SK-N-SH treated with all-trans-retinoic acid at 6 μM for 48 hours (cell line): ENCODE results near the gene RSAD1.

Experiments used
- ATAC-seq: fragments of 200-7000 bp; cut with Tn5 transposase; 3 replicates; pipeline ENCODE4 v1.9.1; 2020; ENCODE audit warnings: mild to moderate bottlenecking, moderate library complexity
- ARNTL ChIP-seq: fragments of 450-650 bp; formaldehyde crosslinking; IDR thresholded peaks from 2 replicates; pipeline ENCODE4 v1.5.0; 2020; ENCODE audit warnings: low read depth, mild to moderate bottlenecking, moderate library complexity, borderline replicate concordance
- CSDC2 ChIP-seq: fragments of 250-450 bp; sonication (Bioruptor Pico); IDR thresholded peaks from 2 replicates; pipeline ENCODE4 v1.5.0; 2020; ENCODE audit warnings: mild to moderate bottlenecking, moderate library complexity
- CSRNP3 ChIP-seq: fragments of 250-450 bp; sonication (Bioruptor Pico); IDR thresholded peaks from 2 replicates; pipeline ENCODE4 v1.5.1; 2021; ENCODE audit warnings: mild to moderate bottlenecking, moderate library complexity
- ESRRG ChIP-seq: fragments of 250-450 bp; sonication (Bioruptor Pico); IDR thresholded peaks from 2 replicates; pipeline ENCODE4 v1.6.1; 2021; ENCODE audit warnings: mild to moderate bottlenecking
- GLIS3 ChIP-seq: fragments of 250-450 bp; sonication (Bioruptor Pico); IDR thresholded peaks from 2 replicates; pipeline ENCODE4 v1.5.0; 2020; ENCODE audit warnings: mild to moderate bottlenecking, moderate library complexity
- ISL1 ChIP-seq: fragments of 250-450 bp; sonication (Bioruptor Pico); IDR thresholded peaks from 2 replicates; pipeline ENCODE4 v2.1.2; 2022; ENCODE audit warnings: mild to moderate bottlenecking, moderate library complexity
- OSR1 ChIP-seq: fragments of 250-450 bp; sonication (Bioruptor Pico); IDR thresholded peaks from 2 replicates; pipeline ENCODE4 v1.8.0; 2022; ENCODE audit warnings: moderate library complexity, mild to moderate bottlenecking, inconsistent platforms
- PATZ1 ChIP-seq: fragments of 250-450 bp; sonication (Bioruptor Pico); IDR thresholded peaks from 2 replicates; pipeline ENCODE4 v1.8.0; 2020; ENCODE audit warnings: mild to moderate bottlenecking, moderate library complexity, borderline replicate concordance
- PPARA ChIP-seq: fragments of 250-450 bp; sonication (Bioruptor Pico); IDR thresholded peaks from 2 replicates; pipeline ENCODE4 v1.5.0; 2020; ENCODE audit warnings: mild to moderate bottlenecking, borderline replicate concordance
- RARB ChIP-seq: fragments of 250-450 bp; sonication (Bioruptor Pico); IDR thresholded peaks from 2 replicates; pipeline ENCODE4 v1.8.0; 2021; ENCODE audit warnings: mild to moderate bottlenecking, moderate library complexity
- SNAI2 ChIP-seq: fragments of 250-450 bp; sonication (Bioruptor Pico); IDR thresholded peaks from 2 replicates; pipeline ENCODE4 v1.5.0; 2020; ENCODE audit warnings: mild to moderate bottlenecking, moderate library complexity
- TCF4 ChIP-seq: fragments of 250-450 bp; sonication (Bioruptor Pico); IDR thresholded peaks from 2 replicates; pipeline ENCODE4 v1.8.0; 2021; ENCODE audit warnings: mild to moderate bottlenecking, moderate library complexity, borderline replicate concordance
- TSHZ2 ChIP-seq: fragments of 250-450 bp; sonication (Bioruptor Pico); IDR thresholded peaks from 2 replicates; pipeline ENCODE4 v1.5.0; 2020; ENCODE audit warnings: mild to moderate bottlenecking, moderate library complexity
- ZFP30 ChIP-seq: fragments of 450-650 bp; formaldehyde crosslinking; IDR thresholded peaks from 2 replicates; pipeline ENCODE4 v1.5.0; 2022; ENCODE audit warnings: mild to moderate bottlenecking, moderate library complexity
- ZNF70 ChIP-seq: fragments of 450-650 bp; formaldehyde crosslinking; IDR thresholded peaks from 2 replicates; pipeline ENCODE4 v1.5.0; 2020; ENCODE audit warnings: mild to moderate bottlenecking, moderate library complexity

The RSAD1 gene

GRCh38 chr17:50458701-50459676 is 19.7 kb upstream of the RSAD1 start:
- ATAC-seq, result no peak
- TF ChIP-seq OSR1 (CRISPR knock-in tag) (no peak), GLIS3 (CRISPR knock-in tag) (no peak), RARB (CRISPR knock-in tag) (no peak), TSHZ2 (CRISPR knock-in tag) (no peak), ZFP30 (CRISPR knock-in tag) (no peak), SNAI2 (CRISPR knock-in tag) (no peak), ARNTL (CRISPR knock-in tag) (no peak), CSDC2 (no peak), CSRNP3 (CRISPR knock-in tag) (no peak), ISL1 (no peak), TCF4 (no peak)

GRCh38 chr17:50459756-50460155 is 18.9 kb upstream of the RSAD1 start:
- no peak for TF ChIP-seq ZNF70 (CRISPR knock-in tag)
- TF ChIP-seq ZFP30 (CRISPR knock-in tag), result no peak
- TF ChIP-seq OSR1 (CRISPR knock-in tag), result no peak
- no peak for TF ChIP-seq CSRNP3 (CRISPR knock-in tag)
- no peak for TF ChIP-seq ESRRG
- no peak for TF ChIP-seq CSDC2
- TF ChIP-seq PATZ1 (CRISPR knock-in tag), result no peak
- TF ChIP-seq PPARA (CRISPR knock-in tag), result no peak
- ATAC-seq, result no peak

GRCh38 chr17:50460831-50461526 is 17.7 kb upstream of the RSAD1 start:
- ATAC-seq, result no peak
- TF ChIP-seq TSHZ2 (CRISPR knock-in tag) (no peak), ZNF70 (CRISPR knock-in tag) (peak; percentile 50; the same call in 1 of the 2 replicates)
